ENCODE data around the gene GSAP. TPM values are rescaled to one million over a fixed set of nuclear protein-coding genes. Genes with fewer than 3 reads are reported as not detected.

The GSAP gene
- total RNA-seq, 1 experiment from 2014 or later: 0.85 TPM

GRCh38 chr7:77399816-77400215, 16.3 kb downstream of the GSAP start:
- no peak for ATAC-seq
- Histone ChIP-seq H3K4me1 (ENCODE audit: control insufficient read depth, insufficient read depth, low read length) (no peaks in the 10 kb centered on the region), H3K27me3 (ENCODE audit: control insufficient read depth, insufficient read depth, low read length) (peaks cover 15% of the 10 kb centered on the region; the same call in 1 of the 2 replicates), H3K36me3 (ENCODE audit: control insufficient read depth, insufficient read depth, low read length) (no peaks in the 10 kb centered on the region), H3K27ac (ENCODE audit: low read length) (no peak overlapping the region), H3K4me3 (ENCODE audit: low read depth in 2 of 2, low read length in 2 of 2) (no peak overlapping the region), H3K9me3 (ENCODE audit: control insufficient read depth, insufficient read depth, low read depth, low read length) (no peaks in the 10 kb centered on the region)
- TF ChIP-seq POLR2AphosphoS5 (IDR thresholded peaks at IDR 0.05; ENCODE audit: low read depth, low read length) (no peak), SIN3A (IDR thresholded peaks at IDR 0.05; ENCODE audit: borderline replicate concordance, insufficient read depth, low read depth, low read length) (no peak), REST (IDR thresholded peaks at IDR 0.05; ENCODE audit: insufficient read depth in 1 of 2, low read depth in 2 of 2, low read length in 1 of 2) (no peak), CTCF (IDR thresholded peaks at IDR 0.05) (no peak)
- ChIA-PET CTCF (no interaction called here), POLR2A (no interaction called here)
- no peak for DNase-seq (ENCODE audit: low read depth, low spot score)
- intact Hi-C loops (cut with micrococcal nuclease; ENCODE audit: unreplicated experiment) (no loop called here), in situ Hi-C loops (cut with HindIII; ENCODE audit: low pct_unique_long_range_greater_than_20kb, low sequenced_read_pairs) (no loop called here)
- no TSS peak for BruUV-seq (replicated peaks)

GRCh38 chr7:77396894-77397547, 19.1 kb downstream of the GSAP start:
- peaks cover 10% of the 10 kb centered on the region; the same call in 1 of the 2 replicates for H3K27me3 ChIP-seq (ENCODE audit: control insufficient read depth, insufficient read depth, low read length)
- H3K36me3 ChIP-seq (ENCODE audit: control insufficient read depth, insufficient read depth, low read length): no peaks in the 10 kb centered on the region
- no peaks in the 10 kb centered on the region for H3K9me3 ChIP-seq (ENCODE audit: control insufficient read depth, insufficient read depth, low read depth, low read length)
- intact Hi-C loops (cut with micrococcal nuclease; ENCODE audit: unreplicated experiment): no loop called here
- H3K4me3 ChIP-seq (ENCODE audit: low read depth in 2 of 2, low read length in 2 of 2): no peak overlapping the region
- ChIA-PET POLR2A (interaction anchor here (0.5 to 0.6 kb wide), 2 partner anchors 10 to 12 kb away, joined by 3 to 10 read pairs; no protein-coding TSS in a partner anchor), CTCF (interaction anchor here (0.6 kb wide), 1 partner anchor 23 kb away, joined by 3 read pairs; no protein-coding TSS in a partner anchor)
- no peak for DNase-seq (ENCODE audit: low read depth, low spot score)
- no peak overlapping the region for H3K27ac ChIP-seq (ENCODE audit: low read length)
- TF ChIP-seq POLR2AphosphoS5 (IDR thresholded peaks at IDR 0.05; ENCODE audit: low read depth, low read length) (no peak), CTCF (IDR thresholded peaks at IDR 0.05) (no peak), SIN3A (IDR thresholded peaks at IDR 0.05; ENCODE audit: borderline replicate concordance, insufficient read depth, low read depth, low read length) (no peak), REST (IDR thresholded peaks at IDR 0.05; ENCODE audit: insufficient read depth in 1 of 2, low read depth in 2 of 2, low read length in 1 of 2) (no peak), TCF7L2 (IDR thresholded peaks at IDR 0.05; ENCODE audit: low read depth, low read length) (no peak)
- H3K4me1 ChIP-seq (ENCODE audit: control insufficient read depth, insufficient read depth, low read length): no peaks in the 10 kb centered on the region
- no TSS peak for BruUV-seq (replicated peaks)
- in situ Hi-C loops (cut with HindIII; ENCODE audit: low pct_unique_long_range_greater_than_20kb, low sequenced_read_pairs): no loop called here
- no peak for ATAC-seq

All from Panc1 (cell line).